ENCODE measurements around the gene SV2B. TPM values are rescaled to one million over a fixed set of nuclear protein-coding genes. Genes with fewer than 3 reads are reported as not detected.

SV2B gene
- total RNA-seq, 1 experiment from 2014 or later, result not detected

DNA sequence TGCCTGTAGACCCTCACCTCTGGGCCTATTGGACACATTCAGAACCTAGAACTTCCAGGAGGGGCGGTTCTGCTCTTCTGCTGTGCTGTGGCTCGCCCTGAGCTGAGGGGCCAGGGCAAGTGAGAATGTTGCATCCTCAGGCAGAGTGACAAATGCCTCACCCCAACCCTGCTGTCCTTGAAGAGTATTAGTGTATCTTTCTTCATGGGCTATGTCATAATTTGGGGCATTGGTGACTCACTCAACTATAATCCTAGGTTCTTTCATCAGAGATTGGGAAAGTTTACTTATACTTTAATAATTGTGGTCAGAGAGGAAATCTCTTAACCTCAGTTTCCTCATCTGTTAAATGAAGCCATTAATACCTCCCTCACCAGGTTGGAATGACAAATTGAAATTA, 143.8 kb downstream of the SV2B start:
- Histone ChIP-seq H4K20me1 (ENCODE audit: low read length) (no peaks in the 10 kb centered on the region), H2AFZ (ENCODE audit: low read length) (no peak overlapping the region), H3F3A (ENCODE audit: low read length, unreplicated experiment) (no peaks in the 10 kb centered on the region), H3K9me3 (ENCODE audit: low read length) (no peaks in the 10 kb centered on the region), H3K9ac (ENCODE audit: low read length) (no peak overlapping the region), H3K4me3 (ENCODE audit: low read length) (no peak overlapping the region), H3K36me3 (ENCODE audit: low read depth, low read length) (no peaks in the 10 kb centered on the region), H3K4me1 (ENCODE audit: insufficient read depth, low read length) (no peaks in the 10 kb centered on the region), H3K27ac (ENCODE audit: low read length) (no peak overlapping the region), H3K27me3 (ENCODE audit: low read length) (peaks cover 40% of the 10 kb centered on the region), H3K79me2 (ENCODE audit: low read length) (no peaks in the 10 kb centered on the region), H3K4me2 (ENCODE audit: low read length) (no peak overlapping the region), H3K9me2 (replicated peaks; ENCODE audit: low read length) (no peaks in the 10 kb centered on the region)
- ATAC-seq (no peak), DNase-seq (no peak)
- no TSS peak for BruUV-seq (replicated peaks)
- intact Hi-C loops (cut with micrococcal nuclease), result no loop called here
- CTCF ChIA-PET, result no interaction called here
- TF ChIP-seq, protein P1, sequence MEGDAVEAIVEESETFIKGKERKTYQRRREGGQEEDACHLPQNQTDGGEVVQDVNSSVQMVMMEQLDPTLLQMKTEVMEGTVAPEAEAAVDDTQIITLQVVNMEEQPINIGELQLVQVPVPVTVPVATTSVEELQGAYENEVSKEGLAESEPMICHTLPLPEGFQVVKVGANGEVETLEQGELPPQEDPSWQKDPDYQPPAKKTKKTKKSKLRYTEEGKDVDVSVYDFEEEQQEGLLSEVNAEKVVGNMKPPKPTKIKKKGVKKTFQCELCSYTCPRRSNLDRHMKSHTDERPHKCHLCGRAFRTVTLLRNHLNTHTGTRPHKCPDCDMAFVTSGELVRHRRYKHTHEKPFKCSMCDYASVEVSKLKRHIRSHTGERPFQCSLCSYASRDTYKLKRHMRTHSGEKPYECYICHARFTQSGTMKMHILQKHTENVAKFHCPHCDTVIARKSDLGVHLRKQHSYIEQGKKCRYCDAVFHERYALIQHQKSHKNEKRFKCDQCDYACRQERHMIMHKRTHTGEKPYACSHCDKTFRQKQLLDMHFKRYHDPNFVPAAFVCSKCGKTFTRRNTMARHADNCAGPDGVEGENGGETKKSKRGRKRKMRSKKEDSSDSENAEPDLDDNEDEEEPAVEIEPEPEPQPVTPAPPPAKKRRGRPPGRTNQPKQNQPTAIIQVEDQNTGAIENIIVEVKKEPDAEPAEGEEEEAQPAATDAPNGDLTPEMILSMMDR (conservative IDR thresholded peaks at IDR 0.05; ENCODE audit: low read depth, low read length), result no peak
- TF ChIP-seq EZH2phosphoT487 (IDR thresholded peaks at IDR 0.05; ENCODE audit: borderline replicate concordance, low read length), result no peak
- no peak for TF ChIP-seq EZH2 (IDR thresholded peaks at IDR 0.05; ENCODE audit: low read length, unreplicated experiment)
- POLR2A ChIA-PET (ENCODE audit: unreplicated experiment), result no interaction called here

DNA sequence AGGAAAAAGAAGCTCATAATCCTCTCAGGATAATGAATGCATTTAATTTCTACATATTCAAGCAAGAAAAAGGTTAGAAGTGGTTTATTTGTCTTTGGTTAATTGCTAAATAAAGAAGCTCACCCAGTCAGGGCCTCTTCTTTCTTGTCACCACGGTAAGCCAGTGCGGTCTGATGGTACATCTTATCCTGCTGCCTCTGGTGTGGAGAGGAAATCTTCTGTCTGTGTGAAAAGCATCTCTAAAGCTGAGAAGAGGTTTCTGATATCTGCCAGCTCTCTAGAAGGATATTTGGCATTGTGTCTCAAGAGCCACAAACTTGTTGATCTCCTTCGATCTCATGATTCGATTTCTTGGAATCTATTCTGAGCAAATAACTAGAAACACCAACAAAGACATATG, 144.9 kb downstream of the SV2B start:
- H4K20me1 ChIP-seq (ENCODE audit: low read length), result no peaks in the 10 kb centered on the region
- H3K27me3 ChIP-seq (ENCODE audit: low read length), result peaks cover 35% of the 10 kb centered on the region
- H3F3A ChIP-seq (ENCODE audit: low read length, unreplicated experiment), result no peaks in the 10 kb centered on the region
- H2AFZ ChIP-seq (ENCODE audit: low read length), result no peak overlapping the region
- BruUV-seq (replicated peaks), result no TSS peak
- no peak overlapping the region for H3K4me3 ChIP-seq (ENCODE audit: low read length)
- ChIA-PET POLR2A (ENCODE audit: unreplicated experiment) (no interaction called here), CTCF (no interaction called here)
- ATAC-seq, result no peak
- no peaks in the 10 kb centered on the region for H3K36me3 ChIP-seq (ENCODE audit: low read depth, low read length)
- no peaks in the 10 kb centered on the region for H3K9me2 ChIP-seq (replicated peaks; ENCODE audit: low read length)
- H3K4me2 ChIP-seq (ENCODE audit: low read length), result no peak overlapping the region
- no peaks in the 10 kb centered on the region for H3K9me3 ChIP-seq (ENCODE audit: low read length)
- H3K9ac ChIP-seq (ENCODE audit: low read length), result no peak overlapping the region
- no peak for DNase-seq
- no peak overlapping the region for H3K27ac ChIP-seq (ENCODE audit: low read length)
- H3K4me1 ChIP-seq (ENCODE audit: insufficient read depth, low read length), result no peaks in the 10 kb centered on the region
- TF ChIP-seq EZH2 (IDR thresholded peaks at IDR 0.05; ENCODE audit: low read length, unreplicated experiment) (no peak), EZH2phosphoT487 (IDR thresholded peaks at IDR 0.05; ENCODE audit: borderline replicate concordance, low read length) (no peak)
- TF ChIP-seq, protein P1 (conservative IDR thresholded peaks at IDR 0.05; ENCODE audit: low read depth, low read length), result no peak
- intact Hi-C loops (cut with micrococcal nuclease), result no loop called here
- H3K79me2 ChIP-seq (ENCODE audit: low read length), result no peaks in the 10 kb centered on the region

DNA sequence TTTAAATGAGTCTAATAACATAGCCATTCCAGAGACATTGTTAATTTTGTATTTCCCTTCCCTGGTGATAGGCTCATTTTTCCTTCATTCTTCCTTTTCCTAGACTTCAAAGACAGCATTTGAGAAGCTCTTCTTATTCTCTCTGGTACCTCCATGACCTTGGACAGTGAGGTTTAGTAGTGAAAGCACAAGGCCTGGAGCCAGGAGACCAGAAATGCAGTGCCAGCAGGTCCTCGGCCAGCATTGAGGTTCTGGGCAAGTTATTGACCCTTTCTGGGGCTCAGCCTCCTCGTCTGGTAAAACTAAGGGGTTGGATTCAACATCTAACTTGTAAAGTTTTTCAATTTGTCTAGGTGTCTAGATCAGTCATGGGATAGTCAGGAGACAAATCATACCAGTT, 146.9 kb downstream of the SV2B start:
- H3K27ac ChIP-seq (ENCODE audit: low read length), result no peak overlapping the region
- H3K9me3 ChIP-seq (ENCODE audit: low read length), result no peaks in the 10 kb centered on the region
- H3K4me2 ChIP-seq (ENCODE audit: low read length), result no peak overlapping the region
- ChIA-PET CTCF (interaction anchor here (0.6 kb wide), 2 partner anchors 25 to 81 kb away, joined by 3 to 9 read pairs; no protein-coding TSS in a partner anchor), POLR2A (ENCODE audit: unreplicated experiment) (no interaction called here)
- H3K36me3 ChIP-seq (ENCODE audit: low read depth, low read length), result no peaks in the 10 kb centered on the region
- H3K9ac ChIP-seq (ENCODE audit: low read length), result no peak overlapping the region
- H3K79me2 ChIP-seq (ENCODE audit: low read length), result no peaks in the 10 kb centered on the region
- ATAC-seq (no peak), DNase-seq (no peak)
- H3K4me1 ChIP-seq (ENCODE audit: insufficient read depth, low read length), result no peaks in the 10 kb centered on the region
- TF ChIP-seq EZH2phosphoT487 (IDR thresholded peaks at IDR 0.05; ENCODE audit: borderline replicate concordance, low read length), result no peak
- TF ChIP-seq, protein P1 (conservative IDR thresholded peaks at IDR 0.05; ENCODE audit: low read depth, low read length), result no peak
- TF ChIP-seq EZH2 (IDR thresholded peaks at IDR 0.05; ENCODE audit: low read length, unreplicated experiment), result no peak
- no peaks in the 10 kb centered on the region for H4K20me1 ChIP-seq (ENCODE audit: low read length)
- no TSS peak for BruUV-seq (replicated peaks)
- H3K4me3 ChIP-seq (ENCODE audit: low read length), result no peak overlapping the region
- peaks cover 26% of the 10 kb centered on the region for H3K27me3 ChIP-seq (ENCODE audit: low read length)
- H3K9me2 ChIP-seq (replicated peaks; ENCODE audit: low read length), result no peaks in the 10 kb centered on the region
- no peak overlapping the region for H2AFZ ChIP-seq (ENCODE audit: low read length)
- H3F3A ChIP-seq (ENCODE audit: low read length, unreplicated experiment), result no peaks in the 10 kb centered on the region
- intact Hi-C loops (cut with micrococcal nuclease), result no loop called here
